Measurements from ENCODE around the gene VRK1. TPM values are rescaled to one million over a fixed set of nuclear protein-coding genes. Genes with fewer than 3 reads are reported as not detected.

Gene VRK1
- polyA plus RNA-seq, 1 experiment = 8.3 TPM

GRCh38 chr14:96783915-96784224 lies 13.3 kb upstream of the VRK1 start:
- Histone ChIP-seq H3K4me3 (ENCODE audit: low read depth, low read length) (no peak overlapping the region), H3K27me3 (ENCODE audit: control insufficient read depth, insufficient read depth, low read length) (peaks cover under 1% of the 10 kb centered on the region), H3K9me3 (ENCODE audit: control insufficient read depth, insufficient read depth, low read length) (no peaks in the 10 kb centered on the region), H3K27ac (ENCODE audit: low read depth, low read length) (no peak overlapping the region)
- ChIA-PET POLR2A (no interaction called here), CTCF (interaction anchor here (0.6 kb wide), 1 partner anchor 69 kb away, joined by 3 read pairs; no protein-coding TSS in a partner anchor)
- no peak for DNase-seq (ENCODE audit: low read depth, low spot score)
- TF ChIP-seq, protein P1, sequence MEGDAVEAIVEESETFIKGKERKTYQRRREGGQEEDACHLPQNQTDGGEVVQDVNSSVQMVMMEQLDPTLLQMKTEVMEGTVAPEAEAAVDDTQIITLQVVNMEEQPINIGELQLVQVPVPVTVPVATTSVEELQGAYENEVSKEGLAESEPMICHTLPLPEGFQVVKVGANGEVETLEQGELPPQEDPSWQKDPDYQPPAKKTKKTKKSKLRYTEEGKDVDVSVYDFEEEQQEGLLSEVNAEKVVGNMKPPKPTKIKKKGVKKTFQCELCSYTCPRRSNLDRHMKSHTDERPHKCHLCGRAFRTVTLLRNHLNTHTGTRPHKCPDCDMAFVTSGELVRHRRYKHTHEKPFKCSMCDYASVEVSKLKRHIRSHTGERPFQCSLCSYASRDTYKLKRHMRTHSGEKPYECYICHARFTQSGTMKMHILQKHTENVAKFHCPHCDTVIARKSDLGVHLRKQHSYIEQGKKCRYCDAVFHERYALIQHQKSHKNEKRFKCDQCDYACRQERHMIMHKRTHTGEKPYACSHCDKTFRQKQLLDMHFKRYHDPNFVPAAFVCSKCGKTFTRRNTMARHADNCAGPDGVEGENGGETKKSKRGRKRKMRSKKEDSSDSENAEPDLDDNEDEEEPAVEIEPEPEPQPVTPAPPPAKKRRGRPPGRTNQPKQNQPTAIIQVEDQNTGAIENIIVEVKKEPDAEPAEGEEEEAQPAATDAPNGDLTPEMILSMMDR (IDR thresholded peaks at IDR 0.05; ENCODE audit: low read depth, low read length) = no peak

DNA sequence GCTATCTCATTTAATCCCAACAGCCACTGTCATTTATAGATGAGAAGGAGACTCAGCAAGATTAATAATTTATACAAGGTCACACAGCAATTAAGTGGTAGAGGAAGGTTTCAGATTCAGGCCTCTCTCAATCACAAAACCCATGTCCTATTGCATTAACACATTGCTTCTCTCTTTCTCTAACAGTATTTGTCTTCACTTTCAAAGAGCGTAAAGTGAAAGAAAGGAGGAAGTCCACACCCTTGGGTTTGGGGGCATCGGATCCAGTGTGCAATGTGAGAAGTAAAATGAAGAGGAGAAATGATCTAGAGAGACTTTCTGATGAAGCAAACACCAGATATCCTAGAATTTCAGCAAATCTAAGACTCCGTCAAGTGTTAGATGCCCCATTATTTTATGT lies 7.0 kb upstream of the VRK1 start:
- ChIA-PET POLR2A (no interaction called here), CTCF (interaction anchor here (1.5 kb wide), 1 partner anchor 63 kb away, joined by 8 read pairs; no protein-coding TSS in a partner anchor)
- DNase-seq (ENCODE audit: low read depth, low spot score) = no peak
- Histone ChIP-seq H3K4me3 (ENCODE audit: low read depth, low read length) (no peak overlapping the region), H3K9me3 (ENCODE audit: control insufficient read depth, insufficient read depth, low read length) (no peaks in the 10 kb centered on the region), H3K27ac (ENCODE audit: low read depth, low read length) (no peak overlapping the region), H3K27me3 (ENCODE audit: control insufficient read depth, insufficient read depth, low read length) (peaks cover 5% of the 10 kb centered on the region)
- TF ChIP-seq, protein P1 (IDR thresholded peaks at IDR 0.05; ENCODE audit: low read depth, low read length) = no peak

DNA sequence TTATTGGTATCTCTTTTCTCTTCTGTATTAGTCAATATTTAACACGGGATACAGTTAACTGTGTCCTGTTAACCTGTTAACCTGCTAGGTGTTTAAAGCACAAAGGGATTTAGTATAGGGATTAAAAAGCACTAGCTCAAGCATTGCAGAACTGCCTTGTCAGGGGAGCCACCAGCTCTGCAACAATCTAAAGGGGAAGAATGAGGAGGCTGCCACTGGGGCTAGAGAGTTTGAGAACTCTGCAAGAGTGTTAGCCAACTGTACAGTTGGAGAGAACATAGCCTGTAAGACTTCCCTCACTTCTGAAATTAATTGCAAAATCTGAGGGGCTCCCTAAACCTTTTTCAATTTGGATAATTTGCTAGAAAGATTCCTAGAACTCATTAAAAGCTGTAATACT lies 6.5 kb upstream of the VRK1 start:
- TF ChIP-seq, protein P1 (IDR thresholded peaks at IDR 0.05; ENCODE audit: low read depth, low read length) = no peak
- Histone ChIP-seq H3K4me3 (ENCODE audit: low read depth, low read length) (no peak overlapping the region), H3K27me3 (ENCODE audit: control insufficient read depth, insufficient read depth, low read length) (peaks cover 6% of the 10 kb centered on the region), H3K27ac (ENCODE audit: low read depth, low read length) (no peak overlapping the region), H3K9me3 (ENCODE audit: control insufficient read depth, insufficient read depth, low read length) (no peaks in the 10 kb centered on the region)
- POLR2A ChIA-PET = no interaction called here
- no peak for DNase-seq (ENCODE audit: low read depth, low spot score)
- CTCF ChIA-PET = interaction anchor here (2.0 kb wide), 1 partner anchor 62 kb away, joined by 4 read pairs; no protein-coding TSS in a partner anchor

- Histone ChIP-seq H3K4me3 (ENCODE audit: low read depth, low read length) (no peak overlapping the region), H3K27me3 (ENCODE audit: control insufficient read depth, insufficient read depth, low read length) (peaks cover 6% of the 10 kb centered on the region), H3K27ac (ENCODE audit: low read depth, low read length) (no peak overlapping the region), H3K9me3 (ENCODE audit: control insufficient read depth, insufficient read depth, low read length) (no peaks in the 10 kb centered on the region)
- TF ChIP-seq, protein P1 (IDR thresholded peaks at IDR 0.05; ENCODE audit: low read depth, low read length) = no peak
- DNase-seq (ENCODE audit: low read depth, low spot score) = no peak
- CTCF ChIA-PET = interaction anchor here (2.0 kb wide), 1 partner anchor 61 kb away, joined by 4 read pairs; no protein-coding TSS in a partner anchor
- POLR2A ChIA-PET = no interaction called here
Observed at GRCh38 chr14:96792003-96792402, 5.2 kb upstream of the VRK1 start.

- TF ChIP-seq, protein P1 (IDR thresholded peaks at IDR 0.05; ENCODE audit: low read depth, low read length) = no peak
- POLR2A ChIA-PET = no interaction called here
Observed at GRCh38 chr14:96792591-96792990, 4.6 kb upstream of the VRK1 start.

More at GRCh38 chr14:96792591-96792990, 4.6 kb upstream of the VRK1 start:
- peaks cover 6% of the 10 kb centered on the region for H3K27me3 ChIP-seq (ENCODE audit: control insufficient read depth, insufficient read depth, low read length)
- H3K27ac ChIP-seq (ENCODE audit: low read depth, low read length) = no peak overlapping the region
- no peak for DNase-seq (ENCODE audit: low read depth, low spot score)
- no peaks in the 10 kb centered on the region for H3K9me3 ChIP-seq (ENCODE audit: control insufficient read depth, insufficient read depth, low read length)
- CTCF ChIA-PET = interaction anchor here (2.0 kb wide), 1 partner anchor 60 kb away, joined by 4 read pairs; no protein-coding TSS in a partner anchor
- no peak overlapping the region for H3K4me3 ChIP-seq (ENCODE audit: low read depth, low read length)

Data from AG04450 (cell line).